Pons (tissue), 1 donor: ENCODE data around the gene GSE1.

Experiments used
- DNase-seq: peaks from one replicate; pipeline ENCODE4 v3.0.0-alpha.2; 2016; ENCODE audit warnings: low spot score

GSE1 gene

DNA sequence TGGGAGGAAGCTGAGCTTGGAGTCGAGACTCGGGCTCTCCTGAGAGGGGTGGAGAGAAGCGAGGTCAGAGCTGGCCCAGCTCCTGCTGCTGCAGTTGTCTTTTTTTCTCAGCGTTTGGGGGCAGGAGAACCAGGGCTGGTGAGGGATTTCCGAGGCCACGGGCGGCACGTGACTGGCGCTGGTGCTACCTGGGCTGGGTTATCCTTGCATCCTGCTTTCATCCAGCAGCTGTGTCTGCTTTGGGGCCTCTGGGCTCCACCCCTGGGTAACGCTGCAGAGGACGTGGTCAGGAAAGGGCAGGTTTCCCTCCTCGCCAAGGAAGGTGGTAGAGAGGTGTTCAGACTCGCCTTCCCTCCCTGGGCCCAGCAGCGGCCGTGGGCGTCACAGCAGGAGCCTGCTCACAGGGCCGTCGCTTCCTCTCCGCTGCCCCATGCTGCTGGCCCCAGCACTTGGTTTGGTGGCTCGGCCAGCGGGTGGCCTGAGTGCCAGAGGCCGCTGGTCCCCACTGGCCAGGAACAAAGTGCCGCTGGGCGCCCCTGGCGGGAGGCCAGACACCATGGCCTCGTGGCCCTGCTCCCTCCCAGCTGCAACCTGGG, 22.5 kb downstream of the GSE1 start:
- no peak for DNase-seq

DNA sequence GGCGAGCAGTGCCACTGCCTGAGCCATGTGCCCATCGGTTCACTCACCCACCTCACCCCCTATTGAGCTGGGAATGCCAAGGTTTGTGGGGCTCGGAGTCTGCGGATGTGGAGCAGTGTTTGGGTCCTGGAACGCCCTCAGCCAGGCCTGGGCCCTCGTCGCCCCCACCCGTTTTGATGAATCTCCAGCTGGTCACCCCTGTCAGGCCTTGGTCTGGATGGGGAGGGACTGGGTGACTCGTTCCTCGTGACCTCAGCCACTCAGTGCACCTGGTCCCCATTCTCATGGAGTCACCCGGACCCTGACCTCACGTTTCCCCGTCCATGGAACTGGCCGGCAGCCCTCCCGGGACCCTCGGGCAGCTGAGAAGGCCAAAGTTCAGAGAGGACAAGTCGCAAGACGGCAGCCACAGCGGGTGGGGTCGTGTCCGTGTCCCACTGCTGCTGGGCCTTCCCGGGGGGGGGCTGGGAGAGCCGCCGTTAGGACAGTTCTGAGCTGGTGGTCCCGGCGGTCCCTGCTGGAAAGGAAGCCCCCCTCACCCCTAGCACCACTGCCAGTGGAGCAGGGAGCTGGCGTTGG, 23.2 kb downstream of the GSE1 start:
- DNase-seq, result no peak

DNA sequence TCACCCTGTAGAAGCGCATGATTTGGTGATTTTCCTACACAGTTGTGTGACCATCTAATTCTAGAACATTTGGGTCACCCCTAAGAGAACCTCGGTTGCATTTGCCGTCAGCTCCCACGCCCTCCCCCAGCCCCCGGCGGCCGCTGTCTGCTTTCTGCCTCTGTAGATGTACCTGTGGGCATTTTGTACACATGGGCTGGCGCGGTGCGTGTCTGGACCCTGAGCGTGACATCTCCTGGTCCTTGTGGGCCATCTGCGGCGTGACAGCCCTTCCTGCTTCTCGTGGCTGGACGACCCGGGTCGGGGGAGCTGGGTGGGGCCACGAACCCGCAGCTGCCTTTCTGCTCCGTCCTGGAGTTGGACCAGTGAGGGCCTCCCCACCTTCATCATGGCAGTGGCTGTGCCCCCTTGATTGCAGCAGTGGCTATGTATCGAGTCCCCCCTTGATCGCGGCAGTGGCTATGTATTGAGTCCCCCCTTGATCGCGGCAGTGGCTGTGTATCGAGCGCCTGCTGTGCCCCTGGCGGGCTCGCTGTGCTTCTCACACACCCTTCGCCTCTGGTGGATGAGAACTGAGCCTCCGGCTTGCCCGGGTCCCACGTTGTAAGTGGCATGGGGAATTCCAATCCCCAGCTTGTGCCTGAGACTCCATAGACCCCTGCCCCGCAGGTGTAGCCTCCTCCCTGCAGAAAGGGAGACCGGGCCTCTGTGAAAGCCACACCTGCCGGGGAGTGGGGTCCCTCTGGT, 24.1 kb downstream of the GSE1 start:
- DNase-seq, result no peak

DNA sequence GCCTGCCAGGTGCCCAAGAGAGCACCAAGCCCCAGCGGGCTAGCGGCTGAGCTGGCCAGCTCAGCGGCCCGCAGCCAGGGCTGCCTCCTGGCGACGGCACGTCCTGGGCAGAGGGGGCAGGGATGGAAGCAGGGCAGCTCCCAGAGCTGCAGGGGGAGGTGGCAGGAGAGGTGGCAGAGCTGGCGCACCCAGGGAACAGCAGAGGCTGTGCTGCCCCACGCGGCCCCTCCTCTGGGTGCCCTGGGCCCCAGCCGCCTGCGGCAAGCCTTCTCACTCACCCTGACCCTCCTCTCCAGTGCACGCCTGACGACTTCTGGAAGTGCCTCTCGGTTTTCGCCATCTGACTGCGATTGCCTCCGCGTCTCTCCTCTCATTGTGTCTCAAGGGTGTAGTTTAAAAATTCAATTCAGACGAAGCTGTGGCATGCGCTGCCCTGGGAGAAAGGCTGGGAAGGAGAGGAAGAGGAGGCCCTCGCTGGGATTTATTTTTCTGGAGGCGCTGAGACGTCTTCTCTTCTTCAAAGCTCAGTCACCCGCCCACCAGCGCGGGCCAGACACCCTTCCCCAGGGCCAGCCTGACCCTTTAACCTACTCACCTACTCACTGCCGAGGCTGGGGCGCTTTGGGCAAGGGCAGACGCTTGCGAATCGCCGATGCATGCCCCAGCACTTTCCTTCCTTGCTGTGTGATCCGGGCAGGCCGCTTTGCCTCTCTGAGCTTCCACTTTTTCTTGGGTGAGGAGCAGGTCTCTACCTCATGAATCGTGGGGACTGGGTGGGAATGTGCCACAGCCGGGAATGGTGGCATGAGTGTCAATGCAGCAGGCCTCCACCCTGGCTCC, 24.9 kb downstream of the GSE1 start:
- DNase-seq, result no peak

DNA sequence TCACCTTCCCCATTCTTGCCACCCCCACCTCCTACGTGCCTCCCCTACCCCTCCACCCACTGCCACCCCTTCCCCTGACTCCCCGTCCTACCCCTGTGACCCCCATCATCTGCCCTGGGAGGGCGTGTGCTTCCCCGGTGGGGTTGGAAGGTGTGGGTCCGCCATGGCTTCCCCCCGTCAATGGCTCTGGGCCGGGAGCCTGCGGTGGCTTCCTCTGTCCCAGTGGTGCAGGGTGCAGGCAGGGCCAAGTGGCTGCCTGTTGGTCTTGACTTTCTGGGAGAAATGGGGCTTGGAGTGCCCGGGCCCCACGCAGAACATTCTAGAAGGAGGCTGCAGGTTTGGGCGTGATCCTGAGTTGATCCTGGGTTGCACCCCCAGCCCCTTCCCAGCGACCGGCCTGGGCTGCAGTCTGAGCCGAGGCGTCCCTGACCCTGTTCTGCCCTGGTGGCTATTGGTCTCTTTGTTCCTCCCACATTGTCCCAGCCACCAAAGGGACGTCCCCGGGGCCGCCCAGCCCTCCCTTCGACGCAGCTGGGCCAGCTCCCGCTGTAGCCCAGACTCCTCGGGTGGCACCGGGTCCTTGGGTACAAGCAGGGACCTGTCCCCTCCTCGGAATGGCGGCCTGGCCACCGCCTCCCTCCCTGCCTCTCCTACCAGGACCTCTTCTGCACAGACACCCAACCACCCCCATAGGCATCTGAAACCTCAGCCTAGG, 25.7 kb downstream of the GSE1 start:
- DNase-seq, result no peak

DNA sequence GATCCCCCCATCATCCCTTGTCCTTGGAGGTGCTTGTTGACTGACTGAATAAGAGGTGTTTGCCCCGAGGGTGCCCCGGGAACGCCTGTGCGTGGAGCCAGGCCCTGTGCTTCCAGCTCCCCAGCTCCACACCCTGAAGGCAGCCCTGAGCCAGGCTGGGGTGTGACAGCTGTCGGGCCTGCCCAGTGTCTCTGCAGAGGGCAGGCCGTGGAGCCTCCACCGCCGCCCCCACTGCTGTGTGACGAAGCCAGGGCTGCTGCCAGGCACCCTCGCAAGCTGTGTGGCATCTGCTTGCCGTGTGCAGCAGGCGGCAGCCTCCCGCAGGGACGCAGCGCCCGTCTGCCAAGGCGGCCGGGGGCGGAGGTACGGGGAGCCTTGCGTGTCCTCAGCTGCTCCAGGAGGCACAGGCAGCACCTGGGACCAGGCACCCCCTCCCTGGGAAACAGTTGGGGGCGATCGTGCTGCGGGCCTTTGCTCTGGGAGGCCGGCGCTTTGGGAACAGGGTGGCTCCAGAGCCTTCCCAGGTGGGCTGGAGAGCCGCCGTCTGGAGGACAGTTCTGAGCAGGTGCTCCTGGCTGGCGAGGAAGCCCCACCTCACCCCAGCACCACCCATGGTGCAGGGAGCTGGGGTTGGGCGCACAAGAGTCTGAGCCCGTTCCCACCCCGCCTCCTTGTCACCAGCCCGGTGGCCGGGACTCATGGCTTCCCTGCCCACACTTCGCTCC, 26.6 kb downstream of the GSE1 start:
- DNase-seq, result no peak

DNA sequence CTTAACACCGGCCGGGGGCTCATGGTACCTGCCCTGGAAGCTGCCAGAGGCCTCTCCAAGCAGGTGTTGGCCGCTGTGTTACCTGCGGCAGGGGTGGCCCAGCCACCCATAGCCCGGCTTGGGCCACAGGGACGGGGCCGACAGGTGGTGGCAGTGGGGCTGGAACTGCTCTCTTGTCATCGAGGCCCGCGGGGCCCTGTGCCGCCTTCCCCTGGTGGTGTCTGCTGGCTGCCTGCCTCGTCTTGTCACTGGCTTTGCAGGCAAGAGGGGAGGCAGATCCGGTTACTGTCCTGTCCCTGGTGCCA, 27.1 kb downstream of the GSE1 start:
- no peak for DNase-seq

DNA sequence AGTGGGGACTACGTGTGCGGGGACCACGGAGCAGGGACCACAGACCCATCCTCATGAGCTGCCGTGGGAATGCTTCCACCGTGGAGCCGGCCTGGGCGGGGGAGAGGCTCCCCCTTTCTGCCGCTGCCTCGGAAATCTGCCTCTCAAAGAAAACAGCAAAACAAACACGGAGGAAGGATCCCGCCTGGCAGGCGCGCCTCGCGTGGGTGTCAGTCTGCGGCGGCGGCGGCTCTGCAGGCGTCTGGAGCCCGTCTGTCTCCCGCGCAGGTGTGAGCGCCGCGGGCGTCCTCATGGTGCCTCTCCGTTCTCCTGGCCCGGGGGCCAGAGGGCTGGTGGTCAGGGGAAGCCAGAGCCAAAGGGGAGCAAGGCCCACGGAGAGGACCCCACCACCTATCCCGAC, 27.5 kb downstream of the GSE1 start:
- DNase-seq, result no peak

DNA sequence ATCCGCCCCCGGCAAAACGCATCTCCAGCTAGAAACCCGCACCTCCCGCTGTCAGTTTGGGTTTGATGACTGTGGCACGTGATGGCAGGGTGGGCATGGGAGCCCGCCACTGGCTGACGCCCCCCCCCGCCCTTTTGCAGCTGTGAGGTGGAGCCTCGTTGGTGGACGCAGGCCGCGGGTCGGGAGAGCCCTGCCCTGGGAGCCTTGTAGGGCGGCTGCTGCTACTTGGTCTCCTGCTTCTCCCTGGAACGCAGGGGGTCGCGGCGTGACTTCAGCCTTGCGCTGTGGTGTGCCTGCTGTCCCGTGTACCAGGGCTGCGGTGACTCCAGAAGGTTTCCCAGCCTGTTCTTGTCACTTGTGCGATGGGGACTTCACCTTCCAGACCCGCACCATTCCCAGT, 28.2 kb downstream of the GSE1 start:
- no peak for DNase-seq

DNA sequence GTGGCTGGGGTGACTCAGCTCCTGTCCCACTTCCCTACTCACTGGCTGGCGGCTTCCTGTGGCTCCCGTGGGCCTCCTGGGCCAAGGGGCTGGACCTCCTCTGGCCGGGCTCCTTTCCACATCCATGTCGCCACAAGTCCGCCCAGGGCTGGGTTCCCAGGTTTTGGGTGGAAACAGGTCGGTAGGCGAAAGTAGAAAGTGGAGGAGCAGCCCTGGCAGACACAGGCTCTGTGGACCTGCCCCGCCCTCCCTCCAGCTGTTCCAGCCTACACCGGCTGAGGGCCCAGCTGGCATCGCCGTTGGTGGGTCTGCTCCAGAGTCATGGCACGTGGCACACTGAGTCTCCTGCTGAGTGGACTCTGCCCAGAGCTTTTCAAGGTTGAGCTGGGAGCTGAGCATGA, 28.7 kb downstream of the GSE1 start:
- DNase-seq, result no peak

DNA sequence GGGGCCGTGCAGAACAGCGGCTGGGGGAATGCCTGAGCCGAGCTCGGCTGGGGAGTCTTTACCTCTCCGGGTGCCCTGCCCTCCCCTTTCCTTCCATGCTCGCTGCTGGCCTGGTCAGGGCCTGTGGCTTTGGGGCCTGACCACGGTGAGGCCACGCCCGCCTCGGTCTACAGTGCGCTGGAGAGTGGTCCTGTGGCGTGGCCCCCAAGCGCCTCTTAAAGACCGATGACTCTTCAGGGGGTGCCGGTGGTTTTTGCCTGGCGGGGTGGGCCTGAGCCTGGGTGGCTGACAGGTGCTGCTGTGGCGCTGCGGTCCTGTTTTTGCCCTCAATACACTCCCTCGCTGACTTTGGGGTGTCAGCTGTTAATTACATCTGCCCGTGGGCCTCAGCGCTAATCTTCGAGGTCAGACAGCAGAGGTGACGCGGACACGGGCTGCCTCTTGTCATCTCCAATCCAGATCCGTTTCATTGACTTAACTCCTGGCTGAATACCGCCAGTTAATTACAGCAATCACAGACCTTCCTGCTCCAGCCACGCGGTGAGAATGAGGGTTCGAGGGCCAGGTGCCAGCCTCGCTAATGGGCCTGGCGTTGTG, 29.7 kb downstream of the GSE1 start:
- DNase-seq, result no peak

DNA sequence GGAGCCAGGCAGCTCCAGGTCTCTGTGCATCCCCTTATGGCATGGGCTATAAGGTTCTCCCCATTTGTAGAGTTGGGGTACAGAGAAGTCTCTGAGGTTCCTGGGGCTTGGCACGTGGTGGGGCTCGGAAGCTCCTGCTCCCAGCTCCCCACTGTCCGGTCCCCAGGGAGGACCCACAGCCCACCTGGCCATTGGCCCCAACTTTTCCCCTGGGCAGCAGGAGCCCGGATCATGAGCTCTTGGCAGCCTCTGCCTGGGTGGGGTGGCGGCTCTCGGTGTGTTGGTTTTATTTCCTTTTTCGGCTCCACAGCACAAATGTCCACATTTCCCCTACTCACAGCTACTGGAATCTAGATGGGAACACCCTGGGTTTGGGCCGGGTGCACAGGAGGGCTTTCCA, 30.5 kb downstream of the GSE1 start:
- DNase-seq, result no peak

DNA sequence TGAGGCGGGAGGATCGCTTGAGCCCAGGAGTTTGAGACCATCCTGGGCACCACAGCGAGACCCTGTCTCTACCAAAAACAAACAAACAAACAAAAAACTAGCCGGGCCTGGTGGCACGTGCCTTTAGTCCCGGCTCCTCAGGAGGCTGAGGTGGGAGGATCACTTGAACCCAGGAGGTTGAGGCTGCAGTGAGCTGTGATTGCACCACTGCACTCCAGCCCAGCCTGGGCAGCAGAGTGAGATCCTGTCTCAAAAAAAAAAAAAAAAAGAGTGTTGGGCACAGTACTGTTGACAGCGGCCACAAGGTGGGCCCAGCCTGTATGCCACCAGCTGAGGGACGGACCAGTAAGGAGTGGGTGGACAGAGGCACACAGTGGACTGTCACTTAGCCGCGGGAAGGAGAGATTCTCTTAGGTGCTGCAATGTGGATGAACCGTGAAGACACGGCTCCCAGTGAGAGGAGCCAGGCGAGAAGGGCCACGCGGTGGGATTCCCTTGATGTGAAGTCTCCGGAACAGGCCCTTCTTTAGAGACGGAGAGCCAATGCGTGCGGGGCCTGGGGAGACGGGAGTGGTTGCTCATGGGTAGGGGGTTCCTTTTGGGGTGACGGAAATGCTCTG, 31.1 kb downstream of the GSE1 start:
- DNase-seq, result no peak

DNA sequence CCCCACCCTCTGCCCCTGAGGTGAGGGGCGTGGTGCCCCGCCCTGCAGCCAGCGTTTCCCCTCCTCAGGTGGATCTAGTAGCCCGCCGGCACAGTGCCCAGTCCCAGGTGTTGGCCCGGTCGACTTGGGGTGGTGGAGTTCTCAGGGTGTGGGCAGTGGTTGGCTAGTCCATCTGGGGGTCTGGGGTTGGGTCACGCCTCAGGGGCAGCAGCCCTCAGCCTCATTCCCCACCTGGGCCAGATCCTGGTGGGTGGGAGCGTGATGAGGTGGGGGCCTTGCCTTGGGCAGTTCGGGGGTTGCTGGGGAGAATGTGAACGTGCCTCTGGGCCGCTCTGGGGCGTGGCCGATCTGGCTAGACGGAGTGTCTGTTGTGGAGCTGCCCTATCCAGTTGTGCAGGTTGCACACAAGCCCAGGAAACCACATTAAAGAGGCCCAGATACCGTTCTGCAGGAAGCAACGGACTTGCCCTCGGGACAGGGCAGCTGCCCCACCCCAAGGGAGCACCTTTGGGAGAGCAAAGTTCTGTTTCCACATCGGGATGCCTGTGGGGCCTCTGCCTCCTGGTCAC, 32.0 kb downstream of the GSE1 start:
- no peak for DNase-seq

DNA sequence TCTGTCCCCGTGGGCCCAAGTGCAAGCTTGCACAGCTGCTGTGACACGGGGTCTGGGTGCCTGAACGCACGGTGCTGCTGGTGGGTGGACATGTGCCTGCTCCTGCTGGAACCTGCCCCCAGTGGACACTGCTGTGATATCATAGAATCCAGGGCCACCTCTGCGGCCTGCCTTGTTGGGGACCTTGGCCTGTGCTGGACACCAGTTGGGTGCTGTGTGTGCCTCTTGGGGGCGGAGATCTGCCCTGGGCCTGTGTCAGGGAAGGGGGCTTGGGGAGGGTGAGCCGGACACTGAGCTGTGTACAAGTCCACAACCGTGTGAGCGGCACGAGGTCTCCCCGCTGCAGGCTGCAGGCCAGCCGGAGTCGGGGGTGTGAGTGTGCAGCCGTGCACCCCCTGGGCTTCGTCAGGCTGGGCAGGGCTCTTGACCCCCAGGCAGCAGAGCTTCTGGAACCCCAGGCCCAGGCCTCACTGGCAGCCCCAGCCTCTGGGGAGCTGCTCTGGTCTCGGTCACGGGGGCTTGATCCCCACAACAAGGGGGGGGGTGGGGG, 33.3 kb downstream of the GSE1 start:
- no peak for DNase-seq

DNA sequence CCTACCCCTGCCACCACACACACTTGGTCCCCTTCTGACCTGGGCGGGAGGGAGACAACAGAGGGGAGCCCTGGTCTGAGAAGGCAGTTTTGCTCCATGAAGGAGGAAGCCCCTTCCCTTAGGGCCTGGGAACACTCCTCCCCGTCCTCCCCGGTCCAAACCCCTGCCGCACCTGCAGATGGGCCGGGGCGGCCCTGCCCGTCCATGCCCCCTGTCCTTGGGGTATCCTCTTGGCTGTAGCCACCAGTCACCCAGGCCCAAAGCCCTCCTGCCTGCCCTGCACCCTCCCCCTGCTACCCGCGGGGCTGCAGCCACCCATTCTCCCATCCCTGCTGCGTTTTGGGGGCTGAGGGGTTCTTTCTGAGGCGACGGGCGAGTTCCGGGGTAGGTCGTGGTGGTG, 33.9 kb downstream of the GSE1 start:
- no peak for DNase-seq

DNA sequence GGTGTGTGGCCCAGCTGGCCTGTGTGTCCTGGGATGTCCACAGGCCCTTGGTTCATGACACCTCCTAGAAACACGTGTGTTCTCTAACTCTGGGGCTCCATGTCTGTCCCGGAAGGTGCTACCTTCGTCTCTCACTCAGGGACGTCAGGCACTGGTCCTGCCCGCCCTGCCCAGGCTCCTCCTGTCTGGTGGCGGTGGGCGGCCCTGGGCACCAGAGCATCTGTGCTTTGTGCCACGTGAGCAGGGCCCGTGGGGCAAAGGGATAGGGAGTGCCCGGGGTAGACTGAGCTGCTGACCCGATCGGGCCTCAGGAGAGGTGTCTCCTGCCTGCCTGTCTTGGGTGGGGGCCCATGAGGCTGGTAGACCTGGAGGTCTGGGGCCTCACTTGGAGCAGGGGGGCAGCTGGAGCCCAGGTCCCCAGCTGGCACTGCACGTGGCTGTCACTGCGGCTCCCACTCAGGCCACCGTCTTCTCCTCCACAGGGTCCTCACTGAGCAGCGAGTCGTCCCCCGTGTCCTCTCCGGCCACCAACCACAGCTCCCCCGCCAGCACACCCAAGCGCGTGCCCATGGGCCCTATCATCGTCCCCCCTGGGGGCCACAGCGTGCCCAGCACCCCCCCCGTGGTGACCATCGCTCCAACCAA, 35.1 kb downstream of the GSE1 start:
- DNase-seq, result no peak

DNA sequence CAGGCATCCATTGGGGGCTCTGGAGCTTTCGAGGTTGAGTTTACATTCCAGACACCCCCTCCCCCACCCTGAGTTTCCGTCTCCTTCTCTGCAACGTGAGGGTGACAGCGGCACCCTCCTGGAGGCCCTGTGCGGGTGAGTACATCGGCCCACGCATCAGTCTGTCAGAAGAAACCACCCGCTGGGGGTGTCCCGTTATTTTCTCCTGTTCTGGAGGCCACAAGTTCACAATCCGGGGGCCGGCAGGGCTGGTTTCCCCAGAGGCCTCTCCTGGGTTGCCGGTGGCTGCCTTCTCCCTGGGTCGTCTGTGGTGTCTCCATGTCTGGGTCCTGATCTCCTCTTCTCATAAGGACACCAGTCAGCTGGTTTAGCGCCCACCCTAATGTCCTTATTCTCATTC, 35.7 kb downstream of the GSE1 start:
- DNase-seq, result no peak

DNA sequence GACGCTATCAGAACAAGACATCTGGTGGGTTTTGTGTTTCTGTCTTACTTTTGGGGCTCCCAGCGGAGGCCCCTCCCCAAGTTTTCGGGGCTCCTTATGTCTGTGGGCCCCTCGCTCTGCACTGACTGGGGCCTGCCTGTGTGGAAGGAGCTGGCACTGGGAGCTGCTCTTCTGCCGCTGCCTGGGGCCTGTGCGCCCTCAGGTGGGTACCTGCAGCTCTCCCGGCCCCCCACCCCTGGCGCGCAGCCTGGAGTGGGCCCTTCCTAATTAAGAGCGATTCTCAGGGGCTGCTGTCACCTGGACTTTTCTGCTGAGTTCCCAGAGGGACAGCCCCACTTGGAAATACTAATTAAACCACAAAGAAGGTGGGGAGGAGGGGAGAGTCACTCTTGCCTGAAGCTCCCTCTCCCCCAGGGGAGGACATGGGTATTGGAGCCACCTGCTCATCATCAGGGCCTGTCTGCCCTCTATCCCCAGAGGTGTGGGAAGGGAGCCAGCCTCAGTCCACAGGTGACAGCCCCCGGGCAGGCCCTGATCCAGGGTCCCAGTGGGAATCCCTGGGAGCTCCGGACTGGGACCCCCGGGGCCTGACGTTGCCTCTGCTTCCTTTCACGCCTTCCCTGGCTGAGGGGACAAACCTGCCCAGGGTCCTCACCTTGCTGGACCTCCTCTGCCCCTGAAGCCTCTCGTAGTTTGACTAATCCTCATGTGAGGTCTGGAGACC, 36.5 kb downstream of the GSE1 start:
- no peak for DNase-seq
